NCI-H187 (cell line): ENCODE data around the gene ARHGEF6.

Experiments
- DNase-seq, 2 experiments: peaks; one replicate each; lab custom pipeline; 2025; lab: John Stamatoyannopoulos, UW

The ARHGEF6 gene

GRCh38 chrX:136646602-136647239 is 134.0 kb downstream of the ARHGEF6 start:
- DNase-seq: no peak

- DNase-seq: no peak
Measured at GRCh38 chrX:136643243-136643642, 137.5 kb downstream of the ARHGEF6 start.

- DNase-seq: no peak
Measured at GRCh38 chrX:136639506-136640176, 141.1 kb downstream of the ARHGEF6 start.

GRCh38 chrX:136636121-136636520 is 144.6 kb downstream of the ARHGEF6 start:
- DNase-seq: no peak

- DNase-seq: no peak
Measured at GRCh38 chrX:136635235-136635634, 145.5 kb downstream of the ARHGEF6 start.

GRCh38 chrX:136630881-136631280 is 149.9 kb downstream of the ARHGEF6 start:
- DNase-seq: no peak

- no peak for DNase-seq
Measured at GRCh38 chrX:136629084-136629750, 151.5 kb downstream of the ARHGEF6 start.

GRCh38 chrX:136627409-136627808 is 153.3 kb downstream of the ARHGEF6 start:
- no peak for DNase-seq

GRCh38 chrX:136626891-136627290 is 153.8 kb downstream of the ARHGEF6 start:
- no peak for DNase-seq

- no peak for DNase-seq
Measured at GRCh38 chrX:136626237-136626636, 154.5 kb downstream of the ARHGEF6 start.

GRCh38 chrX:136625246-136625645 is 155.5 kb downstream of the ARHGEF6 start:
- no peak for DNase-seq

GRCh38 chrX:136623396-136623795 is 157.3 kb downstream of the ARHGEF6 start:
- DNase-seq: no peak

- DNase-seq: no peak
Measured at GRCh38 chrX:136622568-136622967, 158.2 kb downstream of the ARHGEF6 start.

- DNase-seq: no peak
Measured at GRCh38 chrX:136620780-136621179, 160.0 kb downstream of the ARHGEF6 start.

GRCh38 chrX:136619899-136620505 is 160.7 kb downstream of the ARHGEF6 start:
- no peak for DNase-seq

GRCh38 chrX:136616987-136617685 is 163.6 kb downstream of the ARHGEF6 start:
- DNase-seq: no peak
